Esophagus mucosa (tissue), 1 donor: Measurements from ENCODE around the gene MYO18A. TPM values are rescaled to one million over a fixed set of nuclear protein-coding genes. Genes with fewer than 3 reads are reported as not detected.
A peak's percentile ranks its signal among the peaks of the same experiment; 100 is the strongest.
"Not testable (repeated sequence)": the region's sequence is repeated elsewhere in the genome, so short reads cannot be mapped to it uniquely, and the experiment has no call there.

Experiments
- ATAC-seq: fragments of 200-7000 bp; cut with Tn5 transposase; one replicate; pipeline ENCODE4 v1.9.1; 2020
- total RNA-seq: library from RNA; stranded (reverse); gene quantifications from one replicate; pipeline ENCODE4 v1.2.4, GENCODE V29; 2023
- donor health status: DM: yes; HTN: yes; CAD: no.

MYO18A gene
- 51.7 TPM for total RNA-seq

- ATAC-seq, result peak; percentile 64
Observed at GRCh38 chr17:29180034-29180787, at the start of gene MYO18A. TSS of gene MYO18A (minus strand) at chr17:29180398. CDS start at chr17:29166940, 13,458 bp downstream.

- no peak for ATAC-seq
Observed at GRCh38 chr17:29225396-29225795, 45.2 kb upstream of the MYO18A start.

GRCh38 chr17:29221338-29221737, 41.1 kb upstream of the MYO18A start:
- not testable (repeated sequence) for ATAC-seq

- ATAC-seq, result peak; percentile 54
Observed at GRCh38 chr17:29219378-29220047, 39.3 kb upstream of the MYO18A start.

- no peak for ATAC-seq
Observed at GRCh38 chr17:29216856-29217255, 36.7 kb upstream of the MYO18A start.

- ATAC-seq, result no peak
Observed at GRCh38 chr17:29216181-29216580, 36.0 kb upstream of the MYO18A start.

GRCh38 chr17:29215717-29216116, 35.5 kb upstream of the MYO18A start:
- ATAC-seq, result no peak

GRCh38 chr17:29215174-29215573, 35.0 kb upstream of the MYO18A start:
- no peak for ATAC-seq

- peak; percentile 63 for ATAC-seq
Observed at GRCh38 chr17:29214215-29215146, 34.3 kb upstream of the MYO18A start.

GRCh38 chr17:29212681-29213121, 32.5 kb upstream of the MYO18A start:
- peak; percentile 84 for ATAC-seq

- no peak for ATAC-seq
Observed at GRCh38 chr17:29212094-29212631, 32.0 kb upstream of the MYO18A start.

GRCh38 chr17:29210879-29211278, 30.7 kb upstream of the MYO18A start:
- no peak for ATAC-seq

GRCh38 chr17:29209073-29209472, 28.9 kb upstream of the MYO18A start:
- no peak for ATAC-seq

- ATAC-seq, result no peak
Observed at GRCh38 chr17:29207975-29208374, 27.8 kb upstream of the MYO18A start.

GRCh38 chr17:29205047-29205446, 24.8 kb upstream of the MYO18A start:
- no peak for ATAC-seq

GRCh38 chr17:29204068-29204804, 24.0 kb upstream of the MYO18A start:
- ATAC-seq, result peak; percentile 32

- ATAC-seq, result no peak
Observed at GRCh38 chr17:29197516-29198272, 17.5 kb upstream of the MYO18A start.

GRCh38 chr17:29196769-29197515, 16.7 kb upstream of the MYO18A start:
- ATAC-seq, result peak; percentile 8

- peak; percentile 77 for ATAC-seq
Observed at GRCh38 chr17:29195465-29196081, 15.4 kb upstream of the MYO18A start.

- no peak for ATAC-seq
Observed at GRCh38 chr17:29194669-29195068, 14.5 kb upstream of the MYO18A start.
